ENCODE measurements around the gene ABCD3. TPM values are rescaled to one million over a fixed set of nuclear protein-coding genes. Genes with fewer than 3 reads are reported as not detected.
A peak's percentile ranks its signal among the peaks of the same experiment; 100 is the strongest.

The ABCD3 gene
- total and polyA plus RNA-seq, 2 of the 13 experiments (the other 11 are each of a cell fraction or from before 2014, with no cell fraction given) = 27.5 to 166 TPM

DNA sequence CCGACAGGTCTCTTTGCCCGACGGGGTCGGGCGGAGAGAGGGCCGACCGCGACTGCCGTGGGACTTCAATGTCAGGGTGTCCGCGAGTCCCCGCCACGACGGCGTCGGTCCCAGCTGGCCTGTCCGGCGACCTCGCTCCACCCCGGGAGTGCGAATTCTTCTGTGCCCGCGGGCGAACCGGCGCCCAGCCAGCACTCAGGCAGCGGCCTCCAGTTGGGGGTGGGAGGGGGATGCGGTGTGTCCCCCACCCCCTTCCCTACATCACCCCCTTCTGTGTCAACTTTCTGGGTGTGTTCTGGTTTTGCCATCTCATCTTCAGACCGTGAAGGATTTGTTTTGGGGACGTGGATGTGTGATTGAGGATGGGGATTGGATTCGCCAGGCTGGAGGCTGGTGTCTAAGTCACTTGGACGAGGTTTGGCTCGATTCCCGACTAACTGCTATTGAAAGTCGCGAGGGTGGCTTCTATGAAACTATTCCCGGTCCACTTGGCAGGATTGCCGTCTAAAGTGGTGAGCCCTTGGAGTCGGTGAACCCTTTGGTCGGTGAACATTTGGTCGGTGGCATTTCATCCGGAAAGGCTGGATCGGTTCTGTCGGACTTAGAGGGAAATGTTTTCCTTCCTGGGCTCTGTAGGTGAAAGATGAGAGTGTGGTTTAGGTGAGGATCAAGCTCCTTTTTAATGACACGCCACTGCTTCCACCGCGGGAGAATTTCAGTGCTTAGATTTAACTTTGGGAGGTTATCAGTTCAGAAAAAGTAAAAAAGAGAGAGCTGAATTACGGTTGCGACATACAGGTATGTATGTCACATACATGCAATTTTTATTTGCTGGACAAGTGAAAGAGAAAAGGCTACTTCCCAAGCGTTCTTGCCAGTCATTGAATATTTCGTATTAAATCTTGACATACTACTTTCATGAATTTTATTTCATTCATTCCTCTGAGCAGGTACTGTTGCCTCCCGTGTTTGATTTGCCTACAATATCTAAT, 771 bp downstream of the ABCD3 start (continued):
- TF ChIP-seq HOXA7 (CRISPR knock-in tag; IDR thresholded peaks at IDR 0.05) = 0 out of 2 replicates have a peak, but pooled peaks have one; percentile 54
- TF ChIP-seq XRCC5 (optimal IDR thresholded peaks at IDR 0.05; ENCODE audit: low read length) = no peak
- TF ChIP-seq SNAPC2 (CRISPR knock-in tag; IDR thresholded peaks at IDR 0.05) = no peak
- peak; percentile 43 for TF ChIP-seq RBM22 (optimal IDR thresholded peaks at IDR 0.05; ENCODE audit: low read length)
- TF ChIP-seq MEIS1 (CRISPR knock-in tag; IDR thresholded peaks at IDR 0.05; ENCODE audit: borderline replicate concordance) = no peak; the same call in 1 of the 2 replicates
- TF ChIP-seq, protein P1, sequence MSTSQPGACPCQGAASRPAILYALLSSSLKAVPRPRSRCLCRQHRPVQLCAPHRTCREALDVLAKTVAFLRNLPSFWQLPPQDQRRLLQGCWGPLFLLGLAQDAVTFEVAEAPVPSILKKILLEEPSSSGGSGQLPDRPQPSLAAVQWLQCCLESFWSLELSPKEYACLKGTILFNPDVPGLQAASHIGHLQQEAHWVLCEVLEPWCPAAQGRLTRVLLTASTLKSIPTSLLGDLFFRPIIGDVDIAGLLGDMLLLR (CRISPR knock-in tag; IDR thresholded peaks at IDR 0.05) = no peak
- no peak for TF ChIP-seq CEBPG (CRISPR knock-in tag; IDR thresholded peaks at IDR 0.05)
- TF ChIP-seq, protein P2, sequence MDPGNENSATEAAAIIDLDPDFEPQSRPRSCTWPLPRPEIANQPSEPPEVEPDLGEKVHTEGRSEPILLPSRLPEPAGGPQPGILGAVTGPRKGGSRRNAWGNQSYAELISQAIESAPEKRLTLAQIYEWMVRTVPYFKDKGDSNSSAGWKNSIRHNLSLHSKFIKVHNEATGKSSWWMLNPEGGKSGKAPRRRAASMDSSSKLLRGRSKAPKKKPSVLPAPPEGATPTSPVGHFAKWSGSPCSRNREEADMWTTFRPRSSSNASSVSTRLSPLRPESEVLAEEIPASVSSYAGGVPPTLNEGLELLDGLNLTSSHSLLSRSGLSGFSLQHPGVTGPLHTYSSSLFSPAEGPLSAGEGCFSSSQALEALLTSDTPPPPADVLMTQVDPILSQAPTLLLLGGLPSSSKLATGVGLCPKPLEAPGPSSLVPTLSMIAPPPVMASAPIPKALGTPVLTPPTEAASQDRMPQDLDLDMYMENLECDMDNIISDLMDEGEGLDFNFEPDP (CRISPR knock-in tag; conservative IDR thresholded peaks at IDR 0.05) = 0 out of 2 replicates have a peak, but pooled peaks have one; percentile 88
- no peak; the same call in 1 of the 2 replicates for TF ChIP-seq ZNF501 (CRISPR knock-in tag; IDR thresholded peaks at IDR 0.05)
- no peak for TF ChIP-seq HNRNPUL1 (IDR thresholded peaks at IDR 0.05; ENCODE audit: low read depth, low read length)
- TF ChIP-seq ESRRA (CRISPR knock-in tag; IDR thresholded peaks at IDR 0.05; ENCODE audit: low read depth) = no peak
- 0 out of 2 replicates have a peak, but pooled peaks have one; percentile 44 for TF ChIP-seq ZNF557 (CRISPR knock-in tag; IDR thresholded peaks at IDR 0.05)
- TF ChIP-seq ZNF776 (CRISPR knock-in tag; IDR thresholded peaks at IDR 0.05) = no peak
- TF ChIP-seq ETV5 (CRISPR knock-in tag; IDR thresholded peaks at IDR 0.05; ENCODE audit: borderline replicate concordance) = no peak
- TF ChIP-seq DNMT1 (CRISPR knock-in tag; IDR thresholded peaks at IDR 0.05) = no peak
- 0 out of 2 replicates have a peak, but pooled peaks have one; percentile 18 for TF ChIP-seq ZNF124 (CRISPR knock-in tag; IDR thresholded peaks at IDR 0.05)
- TF ChIP-seq, protein P3, sequence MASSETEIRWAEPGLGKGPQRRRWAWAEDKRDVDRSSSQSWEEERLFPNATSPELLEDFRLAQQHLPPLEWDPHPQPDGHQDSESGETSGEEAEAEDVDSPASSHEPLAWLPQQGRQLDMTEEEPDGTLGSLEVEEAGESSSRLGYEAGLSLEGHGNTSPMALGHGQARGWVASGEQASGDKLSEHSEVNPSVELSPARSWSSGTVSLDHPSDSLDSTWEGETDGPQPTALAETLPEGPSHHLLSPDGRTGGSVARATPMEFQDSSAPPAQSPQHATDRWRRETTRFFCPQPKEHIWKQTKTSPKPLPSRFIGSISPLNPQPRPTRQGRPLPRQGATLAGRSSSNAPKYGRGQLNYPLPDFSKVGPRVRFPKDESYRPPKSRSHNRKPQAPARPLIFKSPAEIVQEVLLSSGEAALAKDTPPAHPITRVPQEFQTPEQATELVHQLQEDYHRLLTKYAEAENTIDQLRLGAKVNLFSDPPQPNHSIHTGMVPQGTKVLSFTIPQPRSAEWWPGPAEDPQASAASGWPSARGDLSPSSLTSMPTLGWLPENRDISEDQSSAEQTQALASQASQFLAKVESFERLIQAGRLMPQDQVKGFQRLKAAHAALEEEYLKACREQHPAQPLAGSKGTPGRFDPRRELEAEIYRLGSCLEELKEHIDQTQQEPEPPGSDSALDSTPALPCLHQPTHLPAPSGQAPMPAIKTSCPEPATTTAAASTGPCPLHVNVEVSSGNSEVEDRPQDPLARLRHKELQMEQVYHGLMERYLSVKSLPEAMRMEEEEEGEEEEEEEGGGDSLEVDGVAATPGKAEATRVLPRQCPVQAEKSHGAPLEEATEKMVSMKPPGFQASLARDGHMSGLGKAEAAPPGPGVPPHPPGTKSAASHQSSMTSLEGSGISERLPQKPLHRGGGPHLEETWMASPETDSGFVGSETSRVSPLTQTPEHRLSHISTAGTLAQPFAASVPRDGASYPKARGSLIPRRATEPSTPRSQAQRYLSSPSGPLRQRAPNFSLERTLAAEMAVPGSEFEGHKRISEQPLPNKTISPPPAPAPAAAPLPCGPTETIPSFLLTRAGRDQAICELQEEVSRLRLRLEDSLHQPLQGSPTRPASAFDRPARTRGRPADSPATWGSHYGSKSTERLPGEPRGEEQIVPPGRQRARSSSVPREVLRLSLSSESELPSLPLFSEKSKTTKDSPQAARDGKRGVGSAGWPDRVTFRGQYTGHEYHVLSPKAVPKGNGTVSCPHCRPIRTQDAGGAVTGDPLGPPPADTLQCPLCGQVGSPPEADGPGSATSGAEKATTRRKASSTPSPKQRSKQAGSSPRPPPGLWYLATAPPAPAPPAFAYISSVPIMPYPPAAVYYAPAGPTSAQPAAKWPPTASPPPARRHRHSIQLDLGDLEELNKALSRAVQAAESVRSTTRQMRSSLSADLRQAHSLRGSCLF (CRISPR knock-in tag; IDR thresholded peaks at IDR 0.05; ENCODE audit: borderline replicate concordance) = no peak; the same call in 1 of the 2 replicates
- TF ChIP-seq, protein P4, sequence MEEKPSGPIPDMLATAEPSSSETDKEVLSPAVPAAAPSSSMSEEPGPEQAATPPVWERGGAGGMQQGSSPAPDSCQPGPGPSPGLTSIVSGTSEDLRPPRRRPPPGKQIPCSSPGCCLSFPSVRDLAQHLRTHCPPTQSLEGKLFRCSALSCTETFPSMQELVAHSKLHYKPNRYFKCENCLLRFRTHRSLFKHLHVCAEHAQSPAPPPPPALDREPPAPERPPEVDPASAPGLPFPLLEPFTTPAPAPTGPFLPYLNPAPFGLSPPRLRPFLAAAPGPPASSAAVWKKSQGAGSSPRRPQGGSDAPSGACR (CRISPR knock-in tag; IDR thresholded peaks at IDR 0.05) = 0 out of 2 replicates have a peak, but pooled peaks have one; percentile 74
- no peak for TF ChIP-seq IRX3 (CRISPR knock-in tag; IDR thresholded peaks at IDR 0.05; ENCODE audit: borderline replicate concordance, low read depth)
- no peak for TF ChIP-seq HOXD1 (CRISPR knock-in tag; IDR thresholded peaks at IDR 0.05)
- TF ChIP-seq ZNF780A (CRISPR knock-in tag; IDR thresholded peaks at IDR 0.05) = 0 out of 2 replicates have a peak, but pooled peaks have one; percentile 46
- peak; percentile 31 for TF ChIP-seq PHF8 (CRISPR knock-in tag; IDR thresholded peaks at IDR 0.05)

All from HepG2 (cell line).